ENCODE measurements around the gene PTPRA. TPM values are rescaled to one million over a fixed set of nuclear protein-coding genes. Genes with fewer than 3 reads are reported as not detected.

Gene PTPRA
- total and polyA plus RNA-seq, 2 of the 13 experiments (the other 11 are each of a cell fraction or from before 2014, with no cell fraction given): 47.2 to 127 TPM

DNA sequence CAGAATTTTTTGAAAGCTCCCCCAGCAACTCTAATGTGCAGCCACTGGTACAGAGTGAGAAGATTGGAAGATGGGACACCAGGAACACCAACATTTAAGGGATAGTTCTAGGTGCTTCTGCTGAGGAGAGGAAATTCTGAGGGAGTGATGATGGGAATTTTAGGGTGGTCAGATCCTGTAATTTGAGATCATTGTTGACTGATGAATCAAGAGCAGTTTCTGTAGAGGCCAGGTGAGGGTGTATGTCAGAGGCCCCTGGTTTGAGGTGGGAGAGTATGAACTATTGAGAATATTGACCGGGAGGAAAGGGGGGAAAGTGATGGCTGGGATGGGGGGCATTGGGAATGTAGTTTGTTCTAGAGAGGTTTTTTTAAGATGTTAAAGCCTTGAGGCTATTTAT lies 47.2 kb downstream of the PTPRA start:
- no peaks in the 10 kb centered on the region for H3K27me3 ChIP-seq (ENCODE audit: control insufficient read depth in 1 of 2, insufficient read depth in 2 of 2, low read length in 2 of 2)
- peaks cover 4 to 16% of the 10 kb centered on the region in 2 experiments; a peak in 2 of 5 replicates for H3K36me3 ChIP-seq (replicated peaks in 1 of 2; ENCODE audit: control insufficient read depth in 1 of 2, insufficient read depth in 2 of 2, low read length in 2 of 2)
- no TSS peak for BruUV-seq (replicated peaks)
- in situ Hi-C loops (cut with HindIII; ENCODE audit: extremely low pct_ligation_motif_present, low pct_unique_long_range_greater_than_20kb) (no loop called here), intact Hi-C loops (cut with micrococcal nuclease; ENCODE audit: unreplicated experiment) (no loop called here)
- H3K9me3 ChIP-seq (ENCODE audit: low read length): no peaks in the 10 kb centered on the region
- H4K20me1 ChIP-seq (ENCODE audit: insufficient read depth, low read length): 0 out of 2 replicates have a peak, but pooled peaks cover 6% of the 10 kb centered on the region
- no peak for ATAC-seq
- H3K27ac ChIP-seq (ENCODE audit: extremely low read length, insufficient read depth, low read length): no peak overlapping the region
- no peak for FAIRE-seq
- WGBS (ENCODE audit: low lambda C conversion rate): 92% methylated on average over 1 of the region's 1 CpG
- no peak for TF ChIP-seq YEATS2 (CRISPR knock-in tag; IDR thresholded peaks at IDR 0.05; ENCODE audit: borderline replicate concordance)
- TF ChIP-seq ZNF20 (CRISPR knock-in tag; IDR thresholded peaks at IDR 0.05): no peak
- TF ChIP-seq ZNF354B (CRISPR knock-in tag; IDR thresholded peaks at IDR 0.05): no peak
- no peak for TF ChIP-seq ZNF776 (CRISPR knock-in tag; IDR thresholded peaks at IDR 0.05)
- no peak for TF ChIP-seq ZNF205 (CRISPR knock-in tag; IDR thresholded peaks at IDR 0.05)
- TF ChIP-seq, protein P1, sequence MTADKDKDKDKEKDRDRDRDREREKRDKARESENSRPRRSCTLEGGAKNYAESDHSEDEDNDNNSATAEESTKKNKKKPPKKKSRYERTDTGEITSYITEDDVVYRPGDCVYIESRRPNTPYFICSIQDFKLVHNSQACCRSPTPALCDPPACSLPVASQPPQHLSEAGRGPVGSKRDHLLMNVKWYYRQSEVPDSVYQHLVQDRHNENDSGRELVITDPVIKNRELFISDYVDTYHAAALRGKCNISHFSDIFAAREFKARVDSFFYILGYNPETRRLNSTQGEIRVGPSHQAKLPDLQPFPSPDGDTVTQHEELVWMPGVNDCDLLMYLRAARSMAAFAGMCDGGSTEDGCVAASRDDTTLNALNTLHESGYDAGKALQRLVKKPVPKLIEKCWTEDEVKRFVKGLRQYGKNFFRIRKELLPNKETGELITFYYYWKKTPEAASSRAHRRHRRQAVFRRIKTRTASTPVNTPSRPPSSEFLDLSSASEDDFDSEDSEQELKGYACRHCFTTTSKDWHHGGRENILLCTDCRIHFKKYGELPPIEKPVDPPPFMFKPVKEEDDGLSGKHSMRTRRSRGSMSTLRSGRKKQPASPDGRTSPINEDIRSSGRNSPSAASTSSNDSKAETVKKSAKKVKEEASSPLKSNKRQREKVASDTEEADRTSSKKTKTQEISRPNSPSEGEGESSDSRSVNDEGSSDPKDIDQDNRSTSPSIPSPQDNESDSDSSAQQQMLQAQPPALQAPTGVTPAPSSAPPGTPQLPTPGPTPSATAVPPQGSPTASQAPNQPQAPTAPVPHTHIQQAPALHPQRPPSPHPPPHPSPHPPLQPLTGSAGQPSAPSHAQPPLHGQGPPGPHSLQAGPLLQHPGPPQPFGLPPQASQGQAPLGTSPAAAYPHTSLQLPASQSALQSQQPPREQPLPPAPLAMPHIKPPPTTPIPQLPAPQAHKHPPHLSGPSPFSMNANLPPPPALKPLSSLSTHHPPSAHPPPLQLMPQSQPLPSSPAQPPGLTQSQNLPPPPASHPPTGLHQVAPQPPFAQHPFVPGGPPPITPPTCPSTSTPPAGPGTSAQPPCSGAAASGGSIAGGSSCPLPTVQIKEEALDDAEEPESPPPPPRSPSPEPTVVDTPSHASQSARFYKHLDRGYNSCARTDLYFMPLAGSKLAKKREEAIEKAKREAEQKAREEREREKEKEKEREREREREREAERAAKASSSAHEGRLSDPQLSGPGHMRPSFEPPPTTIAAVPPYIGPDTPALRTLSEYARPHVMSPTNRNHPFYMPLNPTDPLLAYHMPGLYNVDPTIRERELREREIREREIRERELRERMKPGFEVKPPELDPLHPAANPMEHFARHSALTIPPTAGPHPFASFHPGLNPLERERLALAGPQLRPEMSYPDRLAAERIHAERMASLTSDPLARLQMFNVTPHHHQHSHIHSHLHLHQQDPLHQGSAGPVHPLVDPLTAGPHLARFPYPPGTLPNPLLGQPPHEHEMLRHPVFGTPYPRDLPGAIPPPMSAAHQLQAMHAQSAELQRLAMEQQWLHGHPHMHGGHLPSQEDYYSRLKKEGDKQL (CRISPR knock-in tag; IDR thresholded peaks at IDR 0.05; ENCODE audit: low read depth): no peak
- no peak for TF ChIP-seq MTA1 (CRISPR knock-in tag; IDR thresholded peaks at IDR 0.05; ENCODE audit: borderline replicate concordance)
- TF ChIP-seq, protein P2, sequence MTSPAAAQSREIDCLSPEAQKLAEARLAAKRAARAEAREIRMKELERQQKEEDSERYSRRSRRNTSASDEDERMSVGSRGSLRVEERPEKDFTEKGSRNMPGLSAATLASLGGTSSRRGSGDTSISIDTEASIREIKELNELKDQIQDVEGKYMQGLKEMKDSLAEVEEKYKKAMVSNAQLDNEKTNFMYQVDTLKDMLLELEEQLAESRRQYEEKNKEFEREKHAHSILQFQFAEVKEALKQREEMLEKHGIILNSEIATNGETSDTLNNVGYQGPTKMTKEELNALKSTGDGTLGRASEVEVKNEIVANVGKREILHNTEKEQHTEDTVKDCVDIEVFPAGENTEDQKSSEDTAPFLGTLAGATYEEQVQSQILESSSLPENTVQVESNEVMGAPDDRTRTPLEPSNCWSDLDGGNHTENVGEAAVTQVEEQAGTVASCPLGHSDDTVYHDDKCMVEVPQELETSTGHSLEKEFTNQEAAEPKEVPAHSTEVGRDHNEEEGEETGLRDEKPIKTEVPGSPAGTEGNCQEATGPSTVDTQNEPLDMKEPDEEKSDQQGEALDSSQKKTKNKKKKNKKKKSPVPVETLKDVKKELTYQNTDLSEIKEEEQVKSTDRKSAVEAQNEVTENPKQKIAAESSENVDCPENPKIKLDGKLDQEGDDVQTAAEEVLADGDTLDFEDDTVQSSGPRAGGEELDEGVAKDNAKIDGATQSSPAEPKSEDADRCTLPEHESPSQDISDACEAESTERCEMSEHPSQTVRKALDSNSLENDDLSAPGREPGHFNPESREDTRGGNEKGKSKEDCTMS (CRISPR knock-in tag; conservative IDR thresholded peaks at IDR 0.05): no peak
- TF ChIP-seq, protein P3, sequence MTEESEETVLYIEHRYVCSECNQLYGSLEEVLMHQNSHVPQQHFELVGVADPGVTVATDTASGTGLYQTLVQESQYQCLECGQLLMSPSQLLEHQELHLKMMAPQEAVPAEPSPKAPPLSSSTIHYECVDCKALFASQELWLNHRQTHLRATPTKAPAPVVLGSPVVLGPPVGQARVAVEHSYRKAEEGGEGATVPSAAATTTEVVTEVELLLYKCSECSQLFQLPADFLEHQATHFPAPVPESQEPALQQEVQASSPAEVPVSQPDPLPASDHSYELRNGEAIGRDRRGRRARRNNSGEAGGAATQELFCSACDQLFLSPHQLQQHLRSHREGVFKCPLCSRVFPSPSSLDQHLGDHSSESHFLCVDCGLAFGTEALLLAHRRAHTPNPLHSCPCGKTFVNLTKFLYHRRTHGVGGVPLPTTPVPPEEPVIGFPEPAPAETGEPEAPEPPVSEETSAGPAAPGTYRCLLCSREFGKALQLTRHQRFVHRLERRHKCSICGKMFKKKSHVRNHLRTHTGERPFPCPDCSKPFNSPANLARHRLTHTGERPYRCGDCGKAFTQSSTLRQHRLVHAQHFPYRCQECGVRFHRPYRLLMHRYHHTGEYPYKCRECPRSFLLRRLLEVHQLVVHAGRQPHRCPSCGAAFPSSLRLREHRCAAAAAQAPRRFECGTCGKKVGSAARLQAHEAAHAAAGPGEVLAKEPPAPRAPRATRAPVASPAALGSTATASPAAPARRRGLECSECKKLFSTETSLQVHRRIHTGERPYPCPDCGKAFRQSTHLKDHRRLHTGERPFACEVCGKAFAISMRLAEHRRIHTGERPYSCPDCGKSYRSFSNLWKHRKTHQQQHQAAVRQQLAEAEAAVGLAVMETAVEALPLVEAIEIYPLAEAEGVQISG (CRISPR knock-in tag; IDR thresholded peaks at IDR 0.05): no peak
- TF ChIP-seq ZNF234 (CRISPR knock-in tag; conservative IDR thresholded peaks at IDR 0.05): no peak
- TF ChIP-seq ZNF558 (CRISPR knock-in tag; IDR thresholded peaks at IDR 0.05; ENCODE audit: borderline replicate concordance): no peak
- no peak for TF ChIP-seq SP2 (CRISPR knock-in tag; IDR thresholded peaks at IDR 0.05)
- no peak overlapping the region for H2AFZ ChIP-seq (ENCODE audit: low read length)
- CTCF ChIA-PET (ENCODE audit: low intra/inter-chr PET ratio, low total read pairs): no interaction called here
- peaks cover 12% of the 10 kb centered on the region for H3K79me2 ChIP-seq (ENCODE audit: insufficient read depth, low read length)
- H3K4me1 ChIP-seq (ENCODE audit: insufficient read depth, low read length): peaks cover 30% of the 10 kb centered on the region
- POLR2A ChIA-PET: no interaction called here
- H3K9ac ChIP-seq (ENCODE audit: insufficient read depth, low read depth, low read length): no peak overlapping the region
- no peak overlapping the region for H3K4me3 ChIP-seq (replicated peaks in 1 of 3; ENCODE audit: insufficient read depth in 1 of 3, low read depth in 2 of 3, low read length in 3 of 3)
- H3K4me2 ChIP-seq (ENCODE audit: low read depth, low read length): no peak overlapping the region
- no peak for DNase-seq (ENCODE audit: low spot score)
